Measurements from ENCODE around the gene PACS1. TPM values are rescaled to one million over a fixed set of nuclear protein-coding genes. Genes with fewer than 3 reads are reported as not detected.

PACS1 gene
- total RNA-seq, 5 donors from 2014 or later (not counting 1 experiment from before 2014, with no cell fraction given): 222 to 268 (median 236) TPM

- 73% methylated on average over 7 of the region's 10 CpGs for WGBS (ENCODE audit: insufficient coverage)
- H3K36me3 Mint-ChIP-seq: no peaks in the 10 kb centered on the region
These were observed 217.3 kb downstream of the PACS1 start for GRCh38 chr11:66287211-66287888.

GRCh38 chr11:66287889-66288670 is 218.0 kb downstream of the PACS1 start:
- H3K4me3 Mint-ChIP-seq: peak overlapping the region; percentile 84 to 93 (median 89)
- H3K27me3 Mint-ChIP-seq: peaks cover 7 to 12% of the 10 kb centered on the region in 2 donors
- Histone ChIP-seq H3K9me3 (no peaks in the 10 kb centered on the region), H3K27me3 (replicated peaks in 1 of 2; ENCODE audit: control insufficient read depth in 2 of 2, extremely low read depth in 1 of 2, insufficient read depth in 2 of 2, low read length in 1 of 2) (peaks cover 0 to 19% of the 10 kb centered on the region in 2 experiments), H3K4me3 (ENCODE audit: control insufficient read depth in 1 of 2, extremely low read depth in 1 of 2, low read length in 1 of 2) (peak overlapping the region; percentile 74 to 80), H3K4me1 (ENCODE audit: control insufficient read depth in 1 of 2, extremely low read depth in 1 of 2, insufficient read depth in 2 of 2, low read length in 2 of 2) (peaks cover 4 to 47% of the 10 kb centered on the region in 2 experiments), H3K36me3 (ENCODE audit: control insufficient read depth in 2 of 2, extremely low read depth in 1 of 2, insufficient read depth in 1 of 2, low read length in 1 of 2) (peaks cover 4 to 9% of the 10 kb centered on the region in 2 donors), H3K27ac (ENCODE audit: low read length) (peak overlapping the region; percentile 72)
- peaks cover 35 to 49% (median 39%) of the 10 kb centered on the region in 3 donors for H3K4me1 Mint-ChIP-seq
- POLR2A ChIA-PET: interaction anchor here in 1 of 2 donors (0.6 to 1.4 kb wide), 4 partner anchors 20 to 360 kb away, joined by 3 to 8 read pairs (median 4); partner anchors contain the start of gene RAB1B
- CTCF ChIA-PET: interaction anchor here in 1 of 2 donors (1.2 to 2.5 kb wide), 3 partner anchors 15 to 66 kb away, joined by 3 to 34 read pairs (median 9); no protein-coding TSS in a partner anchor
- H3K27ac Mint-ChIP-seq: peak overlapping the region; percentile 79 to 84
- no peaks in the 10 kb centered on the region for H3K36me3 Mint-ChIP-seq
- WGBS (ENCODE audit: insufficient coverage): 51% methylated on average over 19 of the region's 20 CpGs
- ATAC-seq (replicated peaks in 1 of 4): no peak
- H3K9me3 Mint-ChIP-seq: no peaks in the 10 kb centered on the region
- no peak for DNase-seq

More at GRCh38 chr11:66287211-66287888, 217.3 kb downstream of the PACS1 start:
- ChIA-PET CTCF (interaction anchor here in 1 of 2 donors (2.5 kb wide), 1 partner anchor 25 kb away, joined by 34 read pairs; no protein-coding TSS in a partner anchor), POLR2A (interaction anchor here in 1 of 2 donors (0.6 kb wide), 1 partner anchor 359 kb away, joined by 4 read pairs; no protein-coding TSS in a partner anchor)
- peak overlapping the region; percentile 70 to 93 (median 84) for H3K4me3 Mint-ChIP-seq
- H3K9me3 ChIP-seq: no peaks in the 10 kb centered on the region
- H3K4me1 Mint-ChIP-seq: peaks cover 37 to 50% (median 42%) of the 10 kb centered on the region in 3 donors
- peaks cover 4 to 9% of the 10 kb centered on the region in 2 donors for H3K36me3 ChIP-seq (ENCODE audit: control insufficient read depth in 2 of 2, extremely low read depth in 1 of 2, insufficient read depth in 1 of 2, low read length in 1 of 2)
- no peaks in the 10 kb centered on the region for H3K9me3 Mint-ChIP-seq
- H3K4me1 ChIP-seq (ENCODE audit: control insufficient read depth in 1 of 2, extremely low read depth in 1 of 2, insufficient read depth in 2 of 2, low read length in 2 of 2): peaks cover 4 to 51% of the 10 kb centered on the region in 2 experiments
- no peak overlapping the region for H3K27ac ChIP-seq (ENCODE audit: low read length)
- H3K27me3 Mint-ChIP-seq: peaks cover under 1 to 5% of the 10 kb centered on the region in 2 donors
- no peak overlapping the region for H3K4me3 ChIP-seq (ENCODE audit: control insufficient read depth in 1 of 2, extremely low read depth in 1 of 2, low read length in 1 of 2)
- DNase-seq: no peak
- peak overlapping the region in 1 of 2 donors; percentile 61 for H3K27ac Mint-ChIP-seq
- no peak for ATAC-seq (replicated peaks in 1 of 4)
- peaks cover 0 to 12% of the 10 kb centered on the region in 2 experiments for H3K27me3 ChIP-seq (replicated peaks in 1 of 2; ENCODE audit: control insufficient read depth in 2 of 2, extremely low read depth in 1 of 2, insufficient read depth in 2 of 2, low read length in 1 of 2)

DNA sequence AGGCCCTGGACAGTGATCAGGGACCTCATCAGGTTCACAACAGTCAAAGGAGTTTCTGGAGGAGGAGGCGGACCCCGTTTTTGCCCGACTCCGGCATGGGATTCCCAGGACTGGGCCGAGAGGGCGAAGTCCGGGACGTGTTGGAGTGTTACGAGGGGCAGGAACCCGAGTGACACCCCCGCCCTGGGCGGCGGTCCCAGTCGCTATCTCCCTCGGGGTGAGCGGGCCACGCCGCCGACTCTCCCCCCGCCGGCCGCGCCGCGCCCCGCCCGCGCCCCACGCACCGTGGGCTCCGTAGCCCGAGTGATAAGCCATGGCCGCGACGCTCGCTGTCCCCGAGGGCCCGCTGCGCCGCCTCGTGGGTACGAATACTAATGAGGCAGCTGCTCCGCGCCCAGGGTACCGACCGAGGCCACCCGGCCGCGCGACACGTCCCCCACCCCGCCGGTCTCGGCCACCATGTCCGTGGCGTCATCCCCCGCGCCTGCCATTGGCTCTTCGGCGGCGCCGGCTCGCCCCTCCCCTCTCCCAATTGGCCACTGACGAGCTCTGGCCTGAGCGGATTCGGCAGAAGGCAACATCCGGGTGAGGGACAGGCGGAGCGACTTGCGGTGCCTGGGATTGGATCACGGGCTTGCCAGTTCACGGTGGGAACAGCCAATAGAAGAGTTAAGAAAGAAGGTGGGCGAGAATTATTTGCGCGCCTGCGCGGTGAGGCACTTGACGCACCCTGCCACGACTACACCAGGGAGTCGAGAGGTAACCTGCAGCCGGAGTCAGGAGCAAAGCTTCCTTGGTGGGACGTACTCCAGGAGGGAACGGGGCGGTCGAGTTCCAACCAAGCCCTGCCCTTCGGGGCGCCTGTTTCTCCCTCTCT is 218.8 kb downstream of the PACS1 start, which contains the start of gene YIF1A:
Gene YIF1A (minus strand): TSS at position 473 of the 877 bp plus-strand sequence. CDS start 158 bp downstream, at position 315.
- H3K4me1 Mint-ChIP-seq: peaks cover 33 to 46% (median 37%) of the 10 kb centered on the region in 3 donors
- Histone ChIP-seq H3K27me3 (replicated peaks in 1 of 2; ENCODE audit: control insufficient read depth in 2 of 2, extremely low read depth in 1 of 2, insufficient read depth in 2 of 2, low read length in 1 of 2) (peaks cover 0 to 28% of the 10 kb centered on the region in 2 experiments), H3K4me1 (ENCODE audit: control insufficient read depth in 1 of 2, extremely low read depth in 1 of 2, insufficient read depth in 2 of 2, low read length in 2 of 2) (peaks cover 4 to 43% of the 10 kb centered on the region in 2 experiments), H3K9me3 (no peaks in the 10 kb centered on the region), H3K4me3 (ENCODE audit: control insufficient read depth in 1 of 2, extremely low read depth in 1 of 2, low read length in 1 of 2) (peak within 1 kb of the TSS; percentile 74 to 80), H3K36me3 (ENCODE audit: control insufficient read depth in 2 of 2, extremely low read depth in 1 of 2, insufficient read depth in 1 of 2, low read length in 1 of 2) (peaks cover 4 to 9% of the 10 kb centered on the region in 2 donors), H3K27ac (ENCODE audit: low read length) (peak within 1 kb of the TSS; percentile 72)
- CTCF ChIA-PET: interaction anchor here in 1 of 2 donors (0.6 to 2.5 kb wide), 9 partner anchors 16 to 1301 kb away, joined by 3 to 34 read pairs (median 3); partner anchors contain the start of genes MRPL11 and NPAS4
- H3K4me3 Mint-ChIP-seq: peak within 1 kb of the TSS; percentile 84 to 93 (median 89)
- no peaks in the 10 kb centered on the region for H3K36me3 Mint-ChIP-seq
- H3K9me3 Mint-ChIP-seq: no peaks in the 10 kb centered on the region
- H3K27me3 Mint-ChIP-seq: peaks cover 12 to 19% of the 10 kb centered on the region in 2 donors
- DNase-seq (peak; percentile 90 to 99 (median 98)), ATAC-seq (replicated peaks in 1 of 4) (peak; percentile 91 to 96 (median 94))
- WGBS (ENCODE audit: insufficient coverage): under 1% methylated on average over 81 of the region's 87 CpGs
- POLR2A ChIA-PET: interaction anchor here (0.6 to 1.4 kb wide), 7 partner anchors 21 to 966 kb away, joined by 3 to 8 read pairs (median 4); partner anchors contain the start of genes CD248 (in 1 of the 2), RAB1B (in 1 of the 2) and RBM4B (in 1 of the 2)
- H3K27ac Mint-ChIP-seq: peak within 1 kb of the TSS; percentile 84 to 95

GRCh38 chr11:66289548-66290329 is 219.7 kb downstream of the PACS1 start:
- no peaks in the 10 kb centered on the region for H3K36me3 Mint-ChIP-seq
- ATAC-seq (replicated peaks in 1 of 4) (peak; percentile 58 to 65 (median 62)), DNase-seq (peak in 27 of 35 experiments; percentile 59 to 82 (median 72))
- no peaks in the 10 kb centered on the region for H3K9me3 Mint-ChIP-seq
- 15% methylated on average over 25 of the region's 36 CpGs for WGBS (ENCODE audit: insufficient coverage)
- peaks cover 12 to 19% of the 10 kb centered on the region in 2 donors for H3K27me3 Mint-ChIP-seq
- peak overlapping the region; percentile 71 for H3K27ac ChIP-seq (ENCODE audit: low read length)
- H3K4me3 Mint-ChIP-seq: peak overlapping the region; percentile 84 to 93 (median 89)
- H3K4me1 ChIP-seq (ENCODE audit: control insufficient read depth in 1 of 2, extremely low read depth in 1 of 2, insufficient read depth in 2 of 2, low read length in 2 of 2): peaks cover 4 to 43% of the 10 kb centered on the region in 2 experiments
- peaks cover 33 to 46% (median 37%) of the 10 kb centered on the region in 3 donors for H3K4me1 Mint-ChIP-seq
- H3K36me3 ChIP-seq (ENCODE audit: control insufficient read depth in 2 of 2, extremely low read depth in 1 of 2, insufficient read depth in 1 of 2, low read length in 1 of 2): peaks cover 0 to 2% of the 10 kb centered on the region in 2 donors
- ChIA-PET POLR2A (interaction anchor here (0.6 to 1.4 kb wide), 4 partner anchors 22 to 76 kb away, joined by 3 to 8 read pairs (median 4); partner anchors contain the start of genes CD248 (in 1 of the 2) and RAB1B (in 1 of the 2)), CTCF (interaction anchor here in 1 of 2 donors (0.6 to 2.5 kb wide), 9 partner anchors 17 to 1300 kb away, joined by 3 to 34 read pairs (median 3); partner anchors contain the start of genes MRPL11 and NPAS4)
- no peaks in the 10 kb centered on the region for H3K9me3 ChIP-seq
- H3K4me3 ChIP-seq (ENCODE audit: control insufficient read depth in 1 of 2, extremely low read depth in 1 of 2, low read length in 1 of 2): peak overlapping the region; percentile 74 to 77
- H3K27me3 ChIP-seq (replicated peaks in 1 of 2; ENCODE audit: control insufficient read depth in 2 of 2, extremely low read depth in 1 of 2, insufficient read depth in 2 of 2, low read length in 1 of 2): peaks cover 0 to 30% of the 10 kb centered on the region in 2 experiments
- H3K27ac Mint-ChIP-seq: peak overlapping the region; percentile 79 to 95

GRCh38 chr11:66290330-66290621 is 220.2 kb downstream of the PACS1 start:
- no peak overlapping the region for H3K4me3 ChIP-seq (ENCODE audit: control insufficient read depth in 1 of 2, extremely low read depth in 1 of 2, low read length in 1 of 2)

More at GRCh38 chr11:66290330-66290621, 220.2 kb downstream of the PACS1 start:
- no peaks in the 10 kb centered on the region for H3K9me3 ChIP-seq
- H3K27ac ChIP-seq (ENCODE audit: low read length): no peak overlapping the region
- 100% methylated on average over 1 of the region's 2 CpGs for WGBS (ENCODE audit: insufficient coverage)
- H3K4me3 Mint-ChIP-seq: peak overlapping the region; percentile 84 to 93 (median 89)
- H3K27me3 ChIP-seq (replicated peaks in 1 of 2; ENCODE audit: control insufficient read depth in 2 of 2, extremely low read depth in 1 of 2, insufficient read depth in 2 of 2, low read length in 1 of 2): peaks cover 0 to 30% of the 10 kb centered on the region in 2 experiments
- peaks cover 4 to 43% of the 10 kb centered on the region in 2 experiments for H3K4me1 ChIP-seq (ENCODE audit: control insufficient read depth in 1 of 2, extremely low read depth in 1 of 2, insufficient read depth in 2 of 2, low read length in 2 of 2)
- H3K36me3 Mint-ChIP-seq: no peaks in the 10 kb centered on the region
- no peaks in the 10 kb centered on the region for H3K36me3 ChIP-seq (ENCODE audit: control insufficient read depth in 2 of 2, extremely low read depth in 1 of 2, insufficient read depth in 1 of 2, low read length in 1 of 2)
- no peaks in the 10 kb centered on the region for H3K9me3 Mint-ChIP-seq
- peaks cover 31 to 46% (median 37%) of the 10 kb centered on the region in 3 donors for H3K4me1 Mint-ChIP-seq
- CTCF ChIA-PET: interaction anchor here in 1 of 2 donors (1.6 kb wide), 1 partner anchor 131 kb away, joined by 3 read pairs; the partner anchor contains the start of gene NPAS4
- POLR2A ChIA-PET: no interaction called here
- peaks cover 12 to 19% of the 10 kb centered on the region in 2 donors for H3K27me3 Mint-ChIP-seq
- ATAC-seq (replicated peaks in 1 of 4) (no peak), DNase-seq (no peak)
- peak overlapping the region; percentile 79 to 95 for H3K27ac Mint-ChIP-seq

Measured in T-cell (primary cell).